NCI-H1105 treated with DMSO at 0.1 percent for 48 hours (cell line): ENCODE measurements around the gene COL4A2.

Source experiments
- DNase-seq: peaks from one replicate; lab custom pipeline; 2025; lab: John Stamatoyannopoulos, UW

COL4A2 gene

DNA sequence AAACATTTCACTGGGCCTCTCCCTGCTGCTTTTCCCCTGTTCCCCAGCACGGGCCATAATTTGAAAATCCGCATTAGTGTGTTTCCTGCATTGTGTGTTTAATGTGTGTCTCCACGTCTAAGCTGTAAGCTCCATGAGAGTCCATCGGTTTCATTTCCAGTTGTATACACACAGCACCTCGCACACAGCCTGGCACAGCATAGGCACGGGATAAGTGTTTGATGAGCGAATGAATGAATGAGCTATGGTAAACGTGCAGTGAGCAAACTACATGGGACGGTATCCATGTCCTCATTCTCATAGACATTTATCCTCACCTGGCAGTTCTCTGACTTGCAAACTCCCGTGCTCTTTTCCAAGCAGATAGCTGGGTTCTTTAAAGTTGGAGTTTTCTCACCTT, 148.4 kb downstream of the COL4A2 start:
- DNase-seq: no peak

- DNase-seq: peak; percentile 96
These were observed 148.9 kb downstream of the COL4A2 start for GRCh38 chr13:110455941-110456340.

GRCh38 chr13:110456550-110456949, 149.5 kb downstream of the COL4A2 start:
- no peak for DNase-seq

DNA sequence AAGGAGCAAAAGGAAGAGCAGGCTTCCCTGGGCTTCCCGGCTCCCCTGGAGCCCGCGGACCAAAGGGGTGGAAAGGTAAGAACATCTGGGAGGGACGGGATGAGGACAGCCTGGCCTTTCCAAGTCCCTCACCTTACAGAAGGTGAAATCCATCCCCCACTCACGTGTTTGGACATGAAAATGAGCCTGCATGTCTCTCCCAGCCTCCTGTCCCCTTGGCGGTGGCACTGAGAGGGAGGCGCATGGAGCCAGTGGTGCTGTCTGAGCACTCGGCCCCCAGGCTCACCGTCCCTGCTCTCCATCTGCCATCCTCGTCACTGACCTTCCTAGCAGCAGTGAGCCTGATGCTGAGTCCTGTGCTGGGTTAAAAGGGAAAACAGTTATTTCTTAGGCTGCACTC, 150.3 kb downstream of the COL4A2 start:
- no peak for DNase-seq

DNA sequence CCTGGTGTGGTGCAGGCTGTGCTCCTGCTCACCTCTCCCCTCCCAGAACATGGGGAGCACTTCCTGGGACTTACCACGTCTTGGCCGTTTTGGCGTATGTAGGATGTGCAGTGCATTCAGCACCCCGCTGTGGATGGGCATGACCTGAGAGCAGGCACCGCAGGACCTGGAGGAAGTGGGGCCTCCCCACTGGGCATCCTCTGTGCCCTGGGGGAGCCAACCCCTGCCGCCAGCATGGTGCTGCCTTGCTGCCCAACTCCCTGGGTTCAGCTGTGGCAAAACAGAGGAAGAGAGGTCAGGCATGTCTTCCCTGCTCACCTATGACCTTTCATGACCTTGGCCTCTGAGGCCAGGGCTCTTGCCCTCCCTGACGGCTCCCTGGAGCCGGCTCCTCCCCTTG, 150.9 kb downstream of the COL4A2 start:
- DNase-seq: no peak

DNA sequence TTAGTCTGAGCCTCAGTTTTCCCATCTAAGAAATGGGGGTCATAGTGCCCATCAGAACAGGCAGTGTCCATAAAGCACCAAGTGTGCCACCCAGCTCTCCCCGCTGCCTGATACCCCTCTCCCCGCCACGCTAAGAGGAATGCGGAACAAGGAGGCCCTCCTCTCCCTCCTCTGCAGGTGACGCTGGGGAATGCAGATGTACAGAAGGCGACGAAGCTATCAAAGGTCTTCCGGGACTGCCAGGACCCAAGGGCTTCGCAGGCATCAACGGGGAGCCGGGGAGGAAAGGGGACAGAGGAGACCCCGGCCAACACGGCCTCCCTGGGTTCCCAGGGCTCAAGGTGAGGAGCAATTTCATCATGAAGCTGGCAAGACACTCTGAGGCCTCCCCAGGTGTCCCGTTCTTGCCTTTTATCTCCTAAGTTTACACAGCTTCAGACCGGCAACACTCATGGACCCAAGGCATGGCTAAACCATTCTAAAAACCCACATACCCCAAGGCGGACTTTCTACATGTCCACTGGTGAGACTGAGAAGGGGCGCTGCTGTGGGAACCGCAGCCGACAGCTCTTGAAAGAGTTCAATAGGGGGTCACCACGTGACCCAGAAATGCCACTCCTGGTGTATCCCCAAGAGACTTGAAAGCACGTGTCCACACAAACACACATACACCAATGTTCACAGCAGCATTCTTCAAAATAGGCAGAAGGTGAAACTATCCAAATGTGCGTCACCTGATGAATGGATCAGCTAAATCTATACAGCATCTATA, 151.7 kb downstream of the COL4A2 start:
- DNase-seq: no peak

GRCh38 chr13:110462091-110462490, 155.0 kb downstream of the COL4A2 start:
- DNase-seq: no peak

- no peak for DNase-seq
These were observed 156.1 kb downstream of the COL4A2 start for GRCh38 chr13:110463156-110463555.

DNA sequence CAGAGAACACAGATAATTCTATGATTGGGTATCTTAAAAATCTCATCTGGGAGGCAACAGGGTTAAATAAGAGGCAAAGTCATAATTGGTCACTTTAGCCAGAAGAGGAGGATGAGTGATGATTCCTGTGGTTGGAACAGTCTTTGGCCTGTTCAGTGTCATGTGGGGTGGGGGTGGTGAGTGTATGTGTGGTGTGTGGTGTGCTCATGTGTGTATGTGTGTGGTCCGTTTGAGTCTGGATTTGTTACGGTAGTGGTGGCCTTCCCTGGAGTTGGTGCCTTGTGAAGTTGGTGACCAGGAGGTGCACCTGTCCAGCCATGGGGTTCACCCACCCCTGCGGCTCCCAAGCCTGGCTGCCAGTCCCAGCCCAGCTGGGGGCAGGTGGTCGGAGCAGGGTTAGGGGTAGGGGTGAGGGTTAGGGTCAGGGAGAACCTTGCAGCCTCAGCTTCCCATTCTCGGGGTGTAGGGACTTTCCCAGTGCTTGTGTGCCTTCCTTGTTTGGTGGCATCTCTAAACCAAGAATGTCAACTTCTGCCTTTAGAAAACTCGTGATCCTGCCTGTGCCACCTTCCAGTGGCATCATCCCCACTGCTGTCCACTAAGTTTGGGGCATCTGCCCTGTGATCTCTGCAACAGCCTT, 156.9 kb downstream of the COL4A2 start:
- no peak for DNase-seq

- DNase-seq: no peak
These were observed 157.7 kb downstream of the COL4A2 start for GRCh38 chr13:110464556-110465333.

DNA sequence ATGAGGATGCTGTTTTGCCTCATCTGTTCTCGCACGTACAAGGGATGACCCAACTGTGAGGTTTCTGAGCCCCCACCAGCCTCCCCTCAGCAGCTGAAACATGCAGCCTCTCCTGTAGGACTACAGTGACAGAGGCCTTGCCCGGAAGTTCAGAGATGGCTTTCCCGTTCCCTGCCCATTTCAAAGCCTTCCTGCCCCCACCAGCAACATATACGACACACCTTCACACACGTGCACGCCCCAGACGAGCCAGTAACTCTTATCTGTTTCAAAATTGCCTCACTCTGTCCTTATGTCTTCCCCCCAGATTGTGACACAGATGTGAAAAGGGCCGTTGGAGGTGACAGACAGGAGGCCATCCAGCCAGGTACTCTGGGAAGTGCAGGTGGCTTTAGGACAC, 158.6 kb downstream of the COL4A2 start:
- DNase-seq: no peak

DNA sequence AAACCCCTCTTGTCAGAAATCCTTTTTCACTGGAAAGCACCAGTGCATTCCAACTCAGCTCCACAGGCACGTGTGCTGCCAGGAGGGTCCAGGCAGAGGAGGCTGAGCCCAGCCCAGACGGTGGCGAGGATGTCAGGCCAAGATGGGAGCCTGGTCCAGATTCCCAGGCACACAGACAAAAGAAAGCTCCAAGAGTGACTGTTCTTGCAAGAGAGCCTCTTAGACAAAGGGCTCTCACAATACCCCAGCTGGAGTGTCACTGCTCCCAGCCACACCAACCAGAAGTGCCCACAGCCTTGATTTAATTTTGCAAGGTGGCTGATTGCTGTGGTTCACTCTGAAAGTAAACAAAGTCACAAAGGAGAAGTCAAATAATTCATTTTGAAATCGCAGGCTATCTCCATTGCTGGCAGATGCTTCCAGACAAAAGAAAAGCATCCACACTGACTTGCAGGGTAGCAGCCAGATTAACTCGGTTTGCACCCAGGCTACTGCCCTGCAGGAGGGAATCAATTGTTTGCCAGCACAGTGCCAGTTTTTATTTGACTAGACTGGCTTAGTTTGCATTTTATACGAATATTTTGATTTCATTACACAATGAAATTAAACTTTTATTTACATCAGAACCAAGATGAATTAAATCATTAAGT, 159.3 kb downstream of the COL4A2 start:
- DNase-seq: no peak

DNA sequence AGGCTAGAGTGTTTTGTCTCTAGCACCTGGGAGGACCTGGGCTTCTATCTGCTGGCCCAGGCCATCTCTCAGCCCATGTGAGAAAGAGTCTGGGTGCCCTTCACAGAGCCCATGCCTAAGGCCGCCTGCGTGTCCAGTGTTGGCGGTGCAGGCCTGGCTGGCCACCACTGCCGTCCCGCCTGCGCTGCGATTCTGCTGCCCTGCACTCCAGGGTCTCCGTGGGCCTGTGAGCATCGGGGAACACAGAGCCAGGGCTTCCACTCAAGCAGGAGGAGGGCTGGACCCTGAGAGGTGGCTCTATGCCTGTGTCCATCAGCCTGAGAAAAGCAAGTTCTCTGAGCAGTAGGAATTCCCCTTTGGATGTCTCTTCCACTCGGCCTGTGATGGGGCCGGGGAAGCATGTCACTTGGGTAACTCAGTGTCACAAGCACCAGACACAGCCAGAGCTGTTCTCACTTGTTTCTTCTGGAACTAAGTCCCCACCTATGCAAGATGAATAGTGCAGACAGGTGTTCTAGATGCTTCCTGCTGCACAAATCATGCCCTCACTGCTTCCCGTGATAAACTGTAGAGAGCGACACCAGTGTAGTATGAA, 160.5 kb downstream of the COL4A2 start:
- DNase-seq: no peak

DNA sequence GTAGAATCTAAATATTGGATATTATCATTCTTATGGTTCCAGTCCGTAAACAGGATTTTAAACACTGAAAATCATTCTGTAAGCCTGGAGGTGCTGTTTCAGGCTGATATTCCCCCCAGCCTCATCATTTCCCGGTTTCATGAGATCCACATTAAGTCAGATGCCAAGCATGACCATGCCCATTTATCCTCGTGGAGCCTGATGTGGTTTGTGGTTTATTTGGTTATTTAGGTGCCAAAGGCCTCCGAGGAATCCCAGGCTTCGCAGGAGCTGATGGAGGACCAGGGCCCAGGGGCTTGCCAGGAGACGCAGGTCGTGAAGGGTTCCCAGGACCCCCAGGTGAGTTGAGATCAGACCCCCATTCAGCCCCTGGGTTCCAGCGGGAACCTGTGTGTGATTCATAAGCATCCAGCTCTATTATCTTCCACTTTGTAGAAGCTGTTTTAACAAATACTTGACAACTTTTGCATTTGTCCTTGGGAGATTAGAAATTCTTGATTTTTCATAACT, 162.0 kb downstream of the COL4A2 start:
- DNase-seq: no peak

- no peak for DNase-seq
These were observed 162.5 kb downstream of the COL4A2 start for GRCh38 chr13:110469597-110469996.

GRCh38 chr13:110470272-110471009, 163.4 kb downstream of the COL4A2 start:
- no peak for DNase-seq

DNA sequence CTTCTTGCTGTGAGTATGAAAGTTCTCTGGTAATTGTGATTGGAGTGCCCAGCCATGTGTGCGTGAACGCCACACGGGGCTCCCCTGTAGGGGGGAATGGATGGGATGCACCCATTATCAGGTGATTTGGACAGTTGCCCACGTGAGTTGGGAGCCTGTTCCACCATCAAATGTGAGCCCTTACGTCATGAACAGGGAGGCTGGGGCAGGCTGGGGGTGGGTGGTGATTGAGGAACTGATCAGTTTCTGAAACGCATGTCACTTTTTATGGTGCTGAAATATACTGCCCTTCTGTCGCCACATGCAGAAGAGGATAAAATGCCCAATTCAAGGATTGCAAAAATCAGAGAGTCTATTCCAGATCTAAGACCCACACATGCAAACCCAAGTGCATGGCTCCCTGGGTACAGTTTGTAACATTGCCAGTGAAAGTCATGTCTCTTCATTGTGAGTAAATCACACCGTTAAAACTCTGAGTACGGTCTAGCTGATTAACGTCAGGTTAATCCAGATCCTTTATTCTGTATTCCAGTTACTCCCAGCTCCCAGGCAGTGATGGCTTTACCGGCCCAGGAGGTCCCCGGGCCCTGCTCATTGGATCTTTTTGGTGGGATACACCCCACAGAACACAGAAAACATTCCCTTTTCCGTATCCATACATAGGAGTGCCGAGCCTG, 164.2 kb downstream of the COL4A2 start:
- DNase-seq: no peak

GRCh38 chr13:110471833-110472162, 164.7 kb downstream of the COL4A2 start:
- no peak for DNase-seq

DNA sequence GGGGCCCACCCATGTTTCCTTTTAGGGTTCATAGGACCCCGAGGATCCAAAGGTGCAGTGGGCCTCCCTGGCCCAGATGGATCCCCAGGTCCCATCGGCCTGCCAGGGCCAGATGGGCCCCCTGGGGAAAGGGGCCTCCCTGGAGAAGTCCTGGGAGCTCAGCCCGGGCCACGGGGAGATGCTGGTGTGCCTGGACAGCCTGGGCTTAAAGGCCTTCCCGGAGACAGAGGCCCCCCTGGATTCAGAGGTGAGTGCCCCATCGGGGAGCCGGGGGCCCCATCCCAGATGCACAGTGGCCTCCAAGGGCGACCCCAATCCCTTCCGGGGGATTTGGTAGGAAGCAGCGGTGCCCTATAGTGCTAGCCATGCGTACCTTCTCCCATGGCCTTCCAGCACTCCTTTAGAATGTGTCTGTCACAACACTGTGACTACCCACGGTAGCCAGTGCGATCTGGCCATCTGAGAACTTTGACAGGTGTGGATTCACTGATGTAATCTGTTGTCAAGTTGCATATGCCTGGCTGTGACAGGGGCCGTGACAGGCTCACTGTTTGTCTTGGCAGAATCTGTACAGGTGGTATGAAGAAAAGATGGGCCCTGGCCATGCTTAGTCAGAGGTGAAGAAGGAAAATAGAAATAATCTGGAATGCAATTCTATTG, 165.9 kb downstream of the COL4A2 start:
- no peak for DNase-seq

- DNase-seq: no peak
These were observed 167.6 kb downstream of the COL4A2 start for GRCh38 chr13:110474713-110475112.
